Vagina (tissue), 2 donors: Measurements from ENCODE around the gene TERB1.

ENCODE experiments used
- CTCF ChIP-seq, 3 experiments: fragments of 450-650 bp in 2 of 3; fragments of 200-600 bp in 1 of 3; sonication (generic) in 1 of 3; IDR thresholded peaks; one replicate each; pipeline ENCODE4 v1.5.1; 2017 to 2019; ENCODE audit warnings: antibody characterized with exemption in 3 of 3, mild to moderate bottlenecking in 2 of 3, moderate library complexity in 2 of 3
- POLR2A ChIP-seq, 2 donors: fragments of 450-650 bp; IDR thresholded peaks; one replicate each; pipeline ENCODE4 v1.6.1; 2017; ENCODE audit warnings: antibody characterized with exemption in 2 of 2, mild to moderate bottlenecking in 2 of 2, moderate library complexity in 2 of 2
- POLR2AphosphoS5 ChIP-seq, 2 donors: sonication (generic); formaldehyde crosslinking; IDR thresholded peaks; one replicate each; pipeline ENCODE4 v1.9.0; 2017; ENCODE audit warnings: antibody characterized with exemption in 2 of 2, mild to moderate bottlenecking in 2 of 2, low read depth in 1 of 2; ENCODE audit not compliant: insufficient read depth in 1 of 2

GRCh38 chr16:66845791-66846221 is 44.4 kb upstream of the TERB1 start:
- no peak for TF ChIP-seq CTCF (IDR thresholded peaks at IDR 0.05)
- no peak for TF ChIP-seq POLR2AphosphoS5 (IDR thresholded peaks at IDR 0.05; ENCODE audit: insufficient read depth in 1 of 2, low read depth in 1 of 2)
- TF ChIP-seq POLR2A (IDR thresholded peaks at IDR 0.05) = no peak
